HepG2 (cell line): Measurements from ENCODE around the gene CTSZ. TPM values are rescaled to one million over a fixed set of nuclear protein-coding genes. Genes with fewer than 3 reads are reported as not detected.

Experiments
- ATF1 ChIP-seq: IDR thresholded peaks from 2 replicates; pipeline ENCODE4 v1.6.1; 2016; ENCODE audit warnings: mild to moderate bottlenecking, control low read depth
- BORCS8-MEF2B ChIP-seq: sonication (generic); formaldehyde crosslinking; IDR thresholded peaks from 2 replicates; pipeline ENCODE4 v1.8.0; 2022; ENCODE audit warnings: mild to moderate bottlenecking, missing genetic modification reagents
- CENPBD1 ChIP-seq: sonication (generic); formaldehyde crosslinking; IDR thresholded peaks from 2 replicates; pipeline ENCODE4 v1.8.0; 2022; ENCODE audit warnings: missing genetic modification reagents, low read depth, mild to moderate bottlenecking, borderline replicate concordance
- DNMT1 ChIP-seq: sonication (generic); formaldehyde crosslinking; IDR thresholded peaks from 2 replicates; pipeline ENCODE4 v1.5.1; 2020; ENCODE audit warnings: mild to moderate bottlenecking, missing genetic modification reagents
- FOXJ3 ChIP-seq: sonication (generic); formaldehyde crosslinking; IDR thresholded peaks from 2 replicates; pipeline ENCODE4 v1.4.0; 2020; ENCODE audit warnings: missing genetic modification reagents, mild to moderate bottlenecking, borderline replicate concordance
- KLF6 ChIP-seq: IDR thresholded peaks from 2 replicates; pipeline ENCODE4 v1.8.0; 2016; ENCODE audit warnings: missing biosample characterization, missing genetic modification reagents
- MTA3 ChIP-seq: sonication (generic); formaldehyde crosslinking; IDR thresholded peaks from 2 replicates; pipeline ENCODE4 v1.4.0; 2020; ENCODE audit warnings: missing genetic modification reagents
- NAIF1 ChIP-seq: sonication (generic); formaldehyde crosslinking; IDR thresholded peaks from 2 replicates; pipeline ENCODE4 v1.5.0; 2020; ENCODE audit warnings: mild to moderate bottlenecking, missing genetic modification reagents, borderline replicate concordance
- NFATC3 ChIP-seq: sonication (generic); formaldehyde crosslinking; IDR thresholded peaks from 2 replicates; pipeline ENCODE4 v1.5.1; 2020; ENCODE audit warnings: mild to moderate bottlenecking, missing genetic modification reagents
- RARA ChIP-seq: IDR thresholded peaks from 2 replicates; pipeline ENCODE4 v1.6.1; 2016; ENCODE audit warnings: missing genetic modification reagents, missing compliant biosample characterization
- RELA ChIP-seq: sonication (generic); formaldehyde crosslinking; IDR thresholded peaks from 2 replicates; pipeline ENCODE4 v1.4.0; 2020; ENCODE audit warnings: missing genetic modification reagents
- SIX4 ChIP-seq: sonication (generic); formaldehyde crosslinking; IDR thresholded peaks from 2 replicates; pipeline ENCODE4 v1.4.0; 2020; ENCODE audit warnings: missing genetic modification reagents
- TCF12 ChIP-seq, 2 experiments: fragments of 450-650 bp in 1 of 2; sonication (generic) in 1 of 2; formaldehyde crosslinking in 1 of 2; IDR thresholded peaks; 2 replicates each; pipeline versions ENCODE4 v1.6.1 to v1.8.0; 2017 to 2022; ENCODE audit warnings: antibody characterized with exemption in 1 of 2, mild to moderate bottlenecking in 1 of 2, missing genetic modification reagents in 1 of 2, moderate library complexity in 1 of 2
- ZBTB14 ChIP-seq: sonication (generic); formaldehyde crosslinking; IDR thresholded peaks from 2 replicates; pipeline ENCODE4 v1.4.0; 2020; ENCODE audit warnings: missing genetic modification reagents
- ZFP36L1 ChIP-seq: sonication (generic); formaldehyde crosslinking; IDR thresholded peaks from 2 replicates; pipeline ENCODE4 v1.8.0; 2022; ENCODE audit warnings: mild to moderate bottlenecking, missing genetic modification reagents, moderate library complexity
- ZFP41 ChIP-seq: sonication (generic); formaldehyde crosslinking; IDR thresholded peaks from 2 replicates; pipeline ENCODE4 v1.4.0; 2020; ENCODE audit warnings: mild to moderate bottlenecking, missing genetic modification reagents, borderline replicate concordance
- ZFY ChIP-seq: sonication (generic); formaldehyde crosslinking; IDR thresholded peaks from 2 replicates; pipeline ENCODE4 v1.4.0; 2020; ENCODE audit warnings: missing genetic modification reagents
- ZMYM4 ChIP-seq: sonication (generic); formaldehyde crosslinking; IDR thresholded peaks from 2 replicates; pipeline ENCODE4 v1.8.1; 2023; ENCODE audit warnings: mild to moderate bottlenecking, missing genetic modification reagents
- polyA plus RNA-seq, 8 experiments: library from polyadenylated mRNA; depleted of rRNA in 3 of 8; stranded (reverse) in 7 of 8; unstranded in 1 of 8; fragments of >200 nt; fragmentation: Illumina TruSeq in 4 of 8; extraction: Trizol in 4 of 8; gene quantifications; 2 replicates each; pipeline versions ENCODE4 v1.2.1 to v1.2.3, GENCODE V29; 2011 to 2016; ENCODE audit warnings: low read depth in 4 of 8, missing spikeins in 1 of 8, mixed read lengths in 1 of 8; ENCODE audit not compliant: insufficient read depth in 1 of 8
- total RNA-seq, 5 experiments: library from RNA; depleted of rRNA; stranded (reverse); fragments of >200 nt; fragmentation: Illumina TruSeq; extraction: Trizol; gene quantifications; 2 replicates each; pipeline ENCODE4 v1.2.3, GENCODE V29; 2016; ENCODE audit warnings: low read depth in 1 of 5
- TF ChIP-seq, protein P1 (sequence below): sonication (generic); formaldehyde crosslinking; IDR thresholded peaks from 2 replicates; pipeline ENCODE4 v1.4.0; 2020; ENCODE audit warnings: missing genetic modification reagents, borderline replicate concordance
- TF ChIP-seq, protein P2 (sequence below): sonication (generic); formaldehyde crosslinking; IDR thresholded peaks from 2 replicates; pipeline ENCODE4 v1.8.0; 2022; ENCODE audit warnings: mild to moderate bottlenecking, missing genetic modification reagents

The CTSZ gene
- total and polyA plus RNA-seq, 2 of the 13 experiments (the other 11 are each of a cell fraction or from before 2014, with no cell fraction given): 0.33 TPM; not detected in 1

DNA sequence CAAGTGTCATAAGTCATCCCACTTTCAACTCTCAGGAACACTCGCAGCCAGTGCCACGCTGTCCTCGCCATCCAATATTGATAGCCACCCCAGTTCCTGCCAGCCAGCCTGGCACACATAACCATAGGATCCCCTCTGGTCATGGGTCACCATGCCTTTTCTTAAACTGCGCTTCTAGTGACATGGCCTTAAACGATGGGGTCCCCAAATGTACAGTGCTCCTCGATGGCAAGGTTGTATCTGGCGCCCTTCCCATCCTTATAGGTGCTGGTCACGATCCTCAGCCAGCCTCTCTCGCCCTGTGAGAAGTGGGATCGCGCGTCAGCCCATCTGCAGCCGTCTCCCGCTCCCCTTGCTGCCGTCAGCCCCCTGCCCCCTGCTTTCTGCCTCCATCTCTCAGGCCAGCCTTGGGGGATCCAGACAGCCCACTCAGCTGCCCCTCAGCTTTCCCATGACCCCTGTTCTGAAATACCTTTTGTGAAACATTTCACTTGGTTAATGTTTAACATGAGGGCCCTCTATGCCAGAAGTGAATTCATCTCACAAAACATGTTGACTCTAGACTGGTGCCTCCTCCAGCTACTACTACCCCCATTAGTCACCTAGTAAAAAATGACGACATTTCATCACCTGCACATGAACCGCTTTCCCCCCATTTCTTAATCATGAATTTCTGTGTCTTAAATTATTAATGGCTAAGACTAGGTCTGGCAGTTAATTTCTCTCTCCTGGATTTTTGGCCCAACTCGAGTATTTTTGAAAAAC is 11.4 kb downstream of the CTSZ start (continued):
- TF ChIP-seq, protein P1, sequence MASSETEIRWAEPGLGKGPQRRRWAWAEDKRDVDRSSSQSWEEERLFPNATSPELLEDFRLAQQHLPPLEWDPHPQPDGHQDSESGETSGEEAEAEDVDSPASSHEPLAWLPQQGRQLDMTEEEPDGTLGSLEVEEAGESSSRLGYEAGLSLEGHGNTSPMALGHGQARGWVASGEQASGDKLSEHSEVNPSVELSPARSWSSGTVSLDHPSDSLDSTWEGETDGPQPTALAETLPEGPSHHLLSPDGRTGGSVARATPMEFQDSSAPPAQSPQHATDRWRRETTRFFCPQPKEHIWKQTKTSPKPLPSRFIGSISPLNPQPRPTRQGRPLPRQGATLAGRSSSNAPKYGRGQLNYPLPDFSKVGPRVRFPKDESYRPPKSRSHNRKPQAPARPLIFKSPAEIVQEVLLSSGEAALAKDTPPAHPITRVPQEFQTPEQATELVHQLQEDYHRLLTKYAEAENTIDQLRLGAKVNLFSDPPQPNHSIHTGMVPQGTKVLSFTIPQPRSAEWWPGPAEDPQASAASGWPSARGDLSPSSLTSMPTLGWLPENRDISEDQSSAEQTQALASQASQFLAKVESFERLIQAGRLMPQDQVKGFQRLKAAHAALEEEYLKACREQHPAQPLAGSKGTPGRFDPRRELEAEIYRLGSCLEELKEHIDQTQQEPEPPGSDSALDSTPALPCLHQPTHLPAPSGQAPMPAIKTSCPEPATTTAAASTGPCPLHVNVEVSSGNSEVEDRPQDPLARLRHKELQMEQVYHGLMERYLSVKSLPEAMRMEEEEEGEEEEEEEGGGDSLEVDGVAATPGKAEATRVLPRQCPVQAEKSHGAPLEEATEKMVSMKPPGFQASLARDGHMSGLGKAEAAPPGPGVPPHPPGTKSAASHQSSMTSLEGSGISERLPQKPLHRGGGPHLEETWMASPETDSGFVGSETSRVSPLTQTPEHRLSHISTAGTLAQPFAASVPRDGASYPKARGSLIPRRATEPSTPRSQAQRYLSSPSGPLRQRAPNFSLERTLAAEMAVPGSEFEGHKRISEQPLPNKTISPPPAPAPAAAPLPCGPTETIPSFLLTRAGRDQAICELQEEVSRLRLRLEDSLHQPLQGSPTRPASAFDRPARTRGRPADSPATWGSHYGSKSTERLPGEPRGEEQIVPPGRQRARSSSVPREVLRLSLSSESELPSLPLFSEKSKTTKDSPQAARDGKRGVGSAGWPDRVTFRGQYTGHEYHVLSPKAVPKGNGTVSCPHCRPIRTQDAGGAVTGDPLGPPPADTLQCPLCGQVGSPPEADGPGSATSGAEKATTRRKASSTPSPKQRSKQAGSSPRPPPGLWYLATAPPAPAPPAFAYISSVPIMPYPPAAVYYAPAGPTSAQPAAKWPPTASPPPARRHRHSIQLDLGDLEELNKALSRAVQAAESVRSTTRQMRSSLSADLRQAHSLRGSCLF (CRISPR knock-in tag): no peak
- TF ChIP-seq ZMYM4 (peak; percentile 60), MTA3 (no peak), DNMT1 (CRISPR knock-in tag) (peak; percentile 90; the same call in 1 of the 2 replicates), ATF1 (CRISPR knock-in tag) (no peak), BORCS8-MEF2B (CRISPR knock-in tag) (0 out of 2 replicates have a peak, but pooled peaks have one; percentile 50), KLF6 (CRISPR knock-in tag) (peak; percentile 21; the same call in 1 of the 2 replicates), ZFP36L1 (CRISPR knock-in tag) (no peak), ZFY (no peak; the same call in 1 of the 2 replicates), ZFP41 (no peak), TCF12 (IDR thresholded peaks at IDR 0.05) (no peak), TCF12 (CRISPR knock-in tag; IDR thresholded peaks at IDR 0.05) (no peak), RELA (CRISPR knock-in tag) (no peak), FOXJ3 (CRISPR knock-in tag) (0 out of 2 replicates have a peak, but pooled peaks have one; percentile 21), SIX4 (CRISPR knock-in tag) (no peak; the same call in 1 of the 2 replicates), RARA (CRISPR knock-in tag) (peak; percentile 81), ZBTB14 (CRISPR knock-in tag) (0 out of 2 replicates have a peak, but pooled peaks have one; percentile 33), NFATC3 (CRISPR knock-in tag) (no peak), CENPBD1 (CRISPR knock-in tag) (no peak), NAIF1 (CRISPR knock-in tag) (no peak)
- TF ChIP-seq, protein P2, sequence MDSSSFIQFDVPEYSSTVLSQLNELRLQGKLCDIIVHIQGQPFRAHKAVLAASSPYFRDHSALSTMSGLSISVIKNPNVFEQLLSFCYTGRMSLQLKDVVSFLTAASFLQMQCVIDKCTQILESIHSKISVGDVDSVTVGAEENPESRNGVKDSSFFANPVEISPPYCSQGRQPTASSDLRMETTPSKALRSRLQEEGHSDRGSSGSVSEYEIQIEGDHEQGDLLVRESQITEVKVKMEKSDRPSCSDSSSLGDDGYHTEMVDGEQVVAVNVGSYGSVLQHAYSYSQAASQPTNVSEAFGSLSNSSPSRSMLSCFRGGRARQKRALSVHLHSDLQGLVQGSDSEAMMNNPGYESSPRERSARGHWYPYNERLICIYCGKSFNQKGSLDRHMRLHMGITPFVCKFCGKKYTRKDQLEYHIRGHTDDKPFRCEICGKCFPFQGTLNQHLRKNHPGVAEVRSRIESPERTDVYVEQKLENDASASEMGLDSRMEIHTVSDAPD (CRISPR knock-in tag): no peak
